ENCODE measurements around the gene PDX1. TPM values are rescaled to one million over a fixed set of nuclear protein-coding genes. Genes with fewer than 3 reads are reported as not detected.

PDX1 gene
- polyA plus RNA-seq, 3 donors, result not detected

GRCh38 chr13:27971236-27971645 lies 51.4 kb downstream of the PDX1 start:
- no peak overlapping the region for H3K27ac Mint-ChIP-seq

GRCh38 chr13:27971776-27972477 lies 52.1 kb downstream of the PDX1 start:
- H4K20me1 ChIP-seq (ENCODE audit: insufficient read depth, low read length), result no peaks in the 10 kb centered on the region
- intact Hi-C loops (cut with micrococcal nuclease), result no loop called here
- H3K79me2 ChIP-seq (ENCODE audit: insufficient read depth, low read length), result no peaks in the 10 kb centered on the region
- no peaks in the 10 kb centered on the region for H3K36me3 ChIP-seq (replicated peaks in 1 of 2; ENCODE audit: control insufficient read depth in 1 of 2, insufficient read depth in 2 of 2, low read length in 2 of 2)
- H3K4me3 ChIP-seq (replicated peaks in 1 of 3; ENCODE audit: low read depth in 2 of 3, low read length in 3 of 3), result no peak overlapping the region
- no peak for TF ChIP-seq CTCF (IDR thresholded peaks at IDR 0.05)
- no peak overlapping the region for H3K4me2 ChIP-seq (replicated peaks; ENCODE audit: extremely low read depth, low read length, poor library complexity, severe bottlenecking)
- peaks cover 3 to 12% of the 10 kb centered on the region in 2 donors for H3K4me1 ChIP-seq (ENCODE audit: control insufficient read depth in 1 of 2, insufficient read depth in 2 of 2, low read length in 2 of 2)
- H3K27me3 Mint-ChIP-seq (ENCODE audit: low read depth in 3 of 3), result peaks cover 97 to 99% (median 99%) of the 10 kb centered on the region in 3 donors
- peak overlapping the region in 1 of 2 donors; percentile 80 for H3K4me3 Mint-ChIP-seq
- peaks cover 0 to 45% of the 10 kb centered on the region in 2 donors for H3K9me3 ChIP-seq (replicated peaks in 1 of 2; ENCODE audit: control insufficient read depth in 1 of 2, insufficient read depth in 1 of 2, low read length in 2 of 2)
- peaks cover 27% of the 10 kb centered on the region for H3K4me1 Mint-ChIP-seq
- DNase-seq, result no peak
- no peak overlapping the region for H3K27ac ChIP-seq (ENCODE audit: low read depth in 1 of 2, low read length in 2 of 2)
- no peak overlapping the region for H3K27ac Mint-ChIP-seq
- H2AFZ ChIP-seq (ENCODE audit: insufficient read depth, low read depth, low read length, poor library complexity, severe bottlenecking), result no peak overlapping the region
- peaks cover 0 to 3% of the 10 kb centered on the region in 2 donors for H3K36me3 Mint-ChIP-seq
- peaks cover 0 to 24% (median 8%) of the 10 kb centered on the region in 7 donors for H3K9me3 Mint-ChIP-seq
- WGBS (ENCODE audit: insufficient coverage), result 74% methylated on average over 7 of the region's 7 CpGs
- H3K9ac ChIP-seq (ENCODE audit: insufficient read depth, low read length, poor library complexity, severe bottlenecking), result no peak overlapping the region
- H3K27me3 ChIP-seq (ENCODE audit: control insufficient read depth in 2 of 2, insufficient read depth in 2 of 2, low read length in 2 of 2), result peaks cover 96 to 98% of the 10 kb centered on the region in 2 donors

More at GRCh38 chr13:27971236-27971645, 51.4 kb downstream of the PDX1 start:
- Mint-ChIP-seq H3K4me1 (peaks cover 31% of the 10 kb centered on the region), H3K36me3 (peaks cover 0 to 3% of the 10 kb centered on the region in 2 donors), H3K9me3 (peaks cover 0 to 24% (median 8%) of the 10 kb centered on the region in 7 donors), H3K27me3 (ENCODE audit: low read depth in 3 of 3) (peaks cover 97 to 99% (median 99%) of the 10 kb centered on the region in 3 donors), H3K4me3 (peak overlapping the region in 1 of 2 donors; percentile 80)
- H3K9ac ChIP-seq (ENCODE audit: insufficient read depth, low read length, poor library complexity, severe bottlenecking), result no peak overlapping the region
- H3K27ac ChIP-seq (ENCODE audit: low read depth in 1 of 2, low read length in 2 of 2), result no peak overlapping the region
- H3K79me2 ChIP-seq (ENCODE audit: insufficient read depth, low read length), result no peaks in the 10 kb centered on the region
- peaks cover 0 to 43% of the 10 kb centered on the region in 2 donors for H3K9me3 ChIP-seq (replicated peaks in 1 of 2; ENCODE audit: control insufficient read depth in 1 of 2, insufficient read depth in 1 of 2, low read length in 2 of 2)
- no peak for TF ChIP-seq CTCF (IDR thresholded peaks at IDR 0.05)
- no peaks in the 10 kb centered on the region for H4K20me1 ChIP-seq (ENCODE audit: insufficient read depth, low read length)
- no peaks in the 10 kb centered on the region for H3K36me3 ChIP-seq (replicated peaks in 1 of 2; ENCODE audit: control insufficient read depth in 1 of 2, insufficient read depth in 2 of 2, low read length in 2 of 2)
- WGBS (ENCODE audit: insufficient coverage), result 29% methylated on average over 12 of the region's 13 CpGs
- H3K4me2 ChIP-seq (replicated peaks; ENCODE audit: extremely low read depth, low read length, poor library complexity, severe bottlenecking), result no peak overlapping the region
- DNase-seq, result no peak
- intact Hi-C loops (cut with micrococcal nuclease), result no loop called here
- H3K4me1 ChIP-seq (ENCODE audit: control insufficient read depth in 1 of 2, insufficient read depth in 2 of 2, low read length in 2 of 2), result peaks cover 3 to 12% of the 10 kb centered on the region in 2 donors
- no peak overlapping the region for H2AFZ ChIP-seq (ENCODE audit: insufficient read depth, low read depth, low read length, poor library complexity, severe bottlenecking)
- H3K4me3 ChIP-seq (replicated peaks in 1 of 3; ENCODE audit: low read depth in 2 of 3, low read length in 3 of 3), result no peak overlapping the region
- H3K27me3 ChIP-seq (ENCODE audit: control insufficient read depth in 2 of 2, insufficient read depth in 2 of 2, low read length in 2 of 2), result peaks cover 96 to 98% of the 10 kb centered on the region in 2 donors
